Glutamatergic neuron (in vitro differentiated cells): ENCODE data around the gene SIRPG. TPM values are rescaled to one million over a fixed set of nuclear protein-coding genes. Genes with fewer than 3 reads are reported as not detected.

Experiments
- DNase-seq: peaks from one replicate; pipeline ENCODE4 v3.0.0; 2022
- H3K27ac Mint-ChIP-seq: one replicate; pipeline ENCODE4 v1.8.0; 2020; ENCODE audit warnings: mild to moderate bottlenecking, mixed read lengths, inconsistent platforms; ENCODE audit not compliant: unreplicated experiment
- H3K27me3 Mint-ChIP-seq: one replicate; pipeline ENCODE4 v1.8.0; 2020; ENCODE audit warnings: mild to moderate bottlenecking, moderate library complexity, mixed read lengths, inconsistent platforms; ENCODE audit not compliant: unreplicated experiment
- H3K36me3 Mint-ChIP-seq: one replicate; pipeline ENCODE4 v1.8.0; 2020; ENCODE audit warnings: mild to moderate bottlenecking, mixed read lengths, inconsistent platforms; ENCODE audit not compliant: unreplicated experiment
- H3K4me1 Mint-ChIP-seq: one replicate; pipeline ENCODE4 v1.8.0; 2020; ENCODE audit warnings: mild to moderate bottlenecking, low read depth, mixed read lengths, inconsistent platforms; ENCODE audit not compliant: unreplicated experiment
- H3K4me3 Mint-ChIP-seq: one replicate; pipeline ENCODE4 v1.8.0; 2020; ENCODE audit warnings: mild to moderate bottlenecking, mixed read lengths, inconsistent platforms; ENCODE audit not compliant: unreplicated experiment
- H3K9me3 Mint-ChIP-seq: one replicate; pipeline ENCODE4 v1.8.0; 2020; ENCODE audit warnings: mild to moderate bottlenecking, moderate library complexity, mixed read lengths, inconsistent platforms; ENCODE audit not compliant: unreplicated experiment
- CTCF ChIP-seq: fragments of 200-600 bp; sonication (generic); IDR thresholded peaks from one replicate; pipeline ENCODE4 v1.5.0; 2021; ENCODE audit not compliant: partially characterized antibody, unreplicated experiment
- total RNA-seq: library from RNA; stranded (reverse); fragmentation: NEBNext Ultra II Directional; extraction: Animal tissue kit (Norgen Biotek cat#: 25700); gene quantifications from one replicate; pipeline ENCODE4 v1.2.1, GENCODE V29; 2021; ENCODE audit not compliant: unreplicated experiment

Gene SIRPG
- total RNA-seq, 1 donor from 2014 or later, result not detected

DNA sequence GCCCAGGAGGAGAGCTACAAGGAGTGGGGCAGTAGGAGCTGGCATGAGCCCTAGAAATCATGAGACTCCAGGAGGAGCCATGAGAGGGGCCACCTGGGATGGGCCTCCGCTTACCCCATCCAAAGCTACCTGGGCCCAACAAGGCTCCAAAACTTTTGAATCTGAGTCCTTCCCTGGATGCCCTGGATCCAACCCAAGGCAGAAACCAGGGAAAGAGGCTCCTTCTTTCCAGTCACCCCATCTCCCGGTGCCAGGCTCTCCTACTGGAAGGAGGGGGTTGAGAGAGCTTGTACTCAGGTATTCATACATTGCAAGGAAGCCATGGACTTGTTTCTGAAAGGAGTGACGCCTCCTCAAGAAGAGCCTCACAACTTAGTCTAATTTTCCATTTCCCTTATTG, 7.8 kb upstream of the SIRPG start:
- no peak overlapping the region for H3K27ac Mint-ChIP-seq
- H3K4me1 Mint-ChIP-seq, result peaks cover 12% of the 10 kb centered on the region
- TF ChIP-seq CTCF, result no peak
- H3K27me3 Mint-ChIP-seq, result peaks cover 8% of the 10 kb centered on the region
- peaks cover 9% of the 10 kb centered on the region for H3K9me3 Mint-ChIP-seq
- H3K4me3 Mint-ChIP-seq, result no peak overlapping the region
- DNase-seq, result no peak
- H3K36me3 Mint-ChIP-seq, result no peaks in the 10 kb centered on the region

GRCh38 chr20:1664911-1665310, 7.3 kb upstream of the SIRPG start:
- H3K36me3 Mint-ChIP-seq, result no peaks in the 10 kb centered on the region
- peaks cover 8% of the 10 kb centered on the region for H3K27me3 Mint-ChIP-seq
- no peak overlapping the region for H3K4me3 Mint-ChIP-seq
- no peak overlapping the region for H3K27ac Mint-ChIP-seq
- no peak for DNase-seq
- TF ChIP-seq CTCF, result no peak
- peaks cover 9% of the 10 kb centered on the region for H3K4me1 Mint-ChIP-seq
- H3K9me3 Mint-ChIP-seq, result peaks cover 9% of the 10 kb centered on the region

- H3K27ac Mint-ChIP-seq, result peak overlapping the region; percentile 24
- no peak overlapping the region for H3K4me3 Mint-ChIP-seq
- DNase-seq, result no peak
- H3K36me3 Mint-ChIP-seq, result no peaks in the 10 kb centered on the region
- H3K27me3 Mint-ChIP-seq, result peaks cover 4% of the 10 kb centered on the region
- TF ChIP-seq CTCF, result no peak
- H3K4me1 Mint-ChIP-seq, result peaks cover 2% of the 10 kb centered on the region
- peaks cover 2% of the 10 kb centered on the region for H3K9me3 Mint-ChIP-seq
Observed at GRCh38 chr20:1663917-1664316, 6.3 kb upstream of the SIRPG start.

- Mint-ChIP-seq H3K27me3 (peaks cover 4% of the 10 kb centered on the region), H3K4me1 (no peaks in the 10 kb centered on the region), H3K27ac (no peak overlapping the region), H3K4me3 (no peak overlapping the region), H3K36me3 (no peaks in the 10 kb centered on the region), H3K9me3 (peaks cover 2% of the 10 kb centered on the region)
- no peak for DNase-seq
- no peak for TF ChIP-seq CTCF
Observed at GRCh38 chr20:1661542-1662299, 4.1 kb upstream of the SIRPG start.

DNA sequence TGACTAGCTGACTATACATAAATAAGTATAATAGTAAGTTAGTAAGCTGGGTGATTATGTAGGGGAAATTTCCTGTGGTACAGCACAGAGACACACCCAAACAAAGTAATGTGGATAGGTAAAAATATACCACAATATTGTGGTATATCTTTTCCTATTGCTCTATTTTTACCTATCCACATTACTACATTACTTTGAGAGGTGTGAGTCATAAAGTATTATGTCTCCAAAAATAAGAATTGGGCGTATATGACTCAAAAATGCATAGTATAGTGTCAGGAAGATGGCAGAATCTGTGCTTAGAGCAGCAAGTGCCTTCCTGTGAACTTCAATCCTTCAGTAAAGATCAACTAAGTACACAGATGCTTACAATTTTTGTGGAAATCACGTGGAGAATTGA, 2.7 kb upstream of the SIRPG start:
- Mint-ChIP-seq H3K4me3 (no peak overlapping the region), H3K27ac (no peak overlapping the region), H3K9me3 (peaks cover 2% of the 10 kb centered on the region), H3K4me1 (no peaks in the 10 kb centered on the region), H3K36me3 (no peaks in the 10 kb centered on the region), H3K27me3 (peaks cover 4% of the 10 kb centered on the region)
- no peak for DNase-seq
- no peak for TF ChIP-seq CTCF
